HL-60 (cell line): Measurements from ENCODE around the gene MMAB.

Experiments
- GABPA ChIP-seq: IDR thresholded peaks from 2 replicates; pipeline ENCODE4 v1.6.1; 2012; ENCODE audit warnings: low read depth
- POLR2AphosphoS5 ChIP-seq: IDR thresholded peaks from 2 replicates; pipeline ENCODE4 v1.6.1; 2012; ENCODE audit warnings: low read depth
- SPI1 ChIP-seq: IDR thresholded peaks from 2 replicates; pipeline ENCODE4 v1.6.1; 2012; ENCODE audit warnings: low read depth, mild to moderate bottlenecking, borderline replicate concordance
- TF ChIP-seq, protein P1 (sequence below): IDR thresholded peaks from one replicate; pipeline ENCODE4 v1.5.1; 2011; ENCODE audit warnings: low read length, control low read depth, inconsistent platforms; ENCODE audit not compliant: insufficient read depth

GRCh38 chr12:109604132-109604585, 30.9 kb upstream of the MMAB start:
- TF ChIP-seq, protein P1, sequence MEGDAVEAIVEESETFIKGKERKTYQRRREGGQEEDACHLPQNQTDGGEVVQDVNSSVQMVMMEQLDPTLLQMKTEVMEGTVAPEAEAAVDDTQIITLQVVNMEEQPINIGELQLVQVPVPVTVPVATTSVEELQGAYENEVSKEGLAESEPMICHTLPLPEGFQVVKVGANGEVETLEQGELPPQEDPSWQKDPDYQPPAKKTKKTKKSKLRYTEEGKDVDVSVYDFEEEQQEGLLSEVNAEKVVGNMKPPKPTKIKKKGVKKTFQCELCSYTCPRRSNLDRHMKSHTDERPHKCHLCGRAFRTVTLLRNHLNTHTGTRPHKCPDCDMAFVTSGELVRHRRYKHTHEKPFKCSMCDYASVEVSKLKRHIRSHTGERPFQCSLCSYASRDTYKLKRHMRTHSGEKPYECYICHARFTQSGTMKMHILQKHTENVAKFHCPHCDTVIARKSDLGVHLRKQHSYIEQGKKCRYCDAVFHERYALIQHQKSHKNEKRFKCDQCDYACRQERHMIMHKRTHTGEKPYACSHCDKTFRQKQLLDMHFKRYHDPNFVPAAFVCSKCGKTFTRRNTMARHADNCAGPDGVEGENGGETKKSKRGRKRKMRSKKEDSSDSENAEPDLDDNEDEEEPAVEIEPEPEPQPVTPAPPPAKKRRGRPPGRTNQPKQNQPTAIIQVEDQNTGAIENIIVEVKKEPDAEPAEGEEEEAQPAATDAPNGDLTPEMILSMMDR: no peak
- TF ChIP-seq POLR2AphosphoS5 (no peak), GABPA (no peak), SPI1 (no peak)
